ENCODE results near the gene ZNF792. TPM values are rescaled to one million over a fixed set of nuclear protein-coding genes. Genes with fewer than 3 reads are reported as not detected.
A peak's percentile ranks its signal among the peaks of the same experiment; 100 is the strongest.

ZNF792 gene
- total and polyA plus RNA-seq, 12 donors: 1.6 to 5.9 (median 3.6) TPM

DNA sequence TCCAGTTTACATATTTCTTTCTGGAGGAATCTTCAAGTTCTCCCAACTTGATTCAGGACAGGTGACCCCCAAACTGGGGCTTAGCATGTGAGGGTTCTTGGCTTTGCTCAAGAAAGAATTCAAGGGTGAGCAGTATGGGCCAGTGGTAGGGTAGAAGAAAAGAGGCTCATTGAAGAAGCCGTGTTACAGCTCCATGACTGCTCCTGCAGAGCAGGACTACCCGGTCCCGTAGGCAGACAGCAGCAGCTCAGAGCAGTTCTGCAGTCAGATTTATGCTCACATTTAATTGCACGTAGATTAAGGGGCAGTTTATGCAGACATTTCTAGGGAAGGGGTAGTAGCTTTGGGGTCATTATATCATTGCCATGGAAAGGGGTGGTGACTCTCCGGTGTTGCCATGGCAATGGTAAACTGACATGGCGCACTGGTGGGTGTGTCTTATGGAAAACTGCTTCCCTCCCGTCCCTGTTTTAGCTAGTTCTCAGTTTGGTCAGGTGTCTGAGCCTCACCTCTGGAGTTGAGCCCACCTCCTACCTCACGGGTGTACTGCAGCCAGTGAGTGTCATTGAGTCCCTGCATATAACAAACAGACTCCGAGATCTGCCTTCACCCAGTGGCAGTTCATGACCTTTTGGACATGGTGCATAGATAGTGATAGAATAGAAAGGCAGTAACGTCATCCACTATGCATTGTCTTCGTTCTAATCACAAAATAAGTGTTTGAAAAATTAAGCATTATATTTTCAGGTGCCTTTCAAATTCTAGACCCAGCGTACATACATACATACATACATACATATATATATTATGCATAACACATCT lies 16.0 kb upstream of the ZNF792 start:
- TF ChIP-seq, protein P1, sequence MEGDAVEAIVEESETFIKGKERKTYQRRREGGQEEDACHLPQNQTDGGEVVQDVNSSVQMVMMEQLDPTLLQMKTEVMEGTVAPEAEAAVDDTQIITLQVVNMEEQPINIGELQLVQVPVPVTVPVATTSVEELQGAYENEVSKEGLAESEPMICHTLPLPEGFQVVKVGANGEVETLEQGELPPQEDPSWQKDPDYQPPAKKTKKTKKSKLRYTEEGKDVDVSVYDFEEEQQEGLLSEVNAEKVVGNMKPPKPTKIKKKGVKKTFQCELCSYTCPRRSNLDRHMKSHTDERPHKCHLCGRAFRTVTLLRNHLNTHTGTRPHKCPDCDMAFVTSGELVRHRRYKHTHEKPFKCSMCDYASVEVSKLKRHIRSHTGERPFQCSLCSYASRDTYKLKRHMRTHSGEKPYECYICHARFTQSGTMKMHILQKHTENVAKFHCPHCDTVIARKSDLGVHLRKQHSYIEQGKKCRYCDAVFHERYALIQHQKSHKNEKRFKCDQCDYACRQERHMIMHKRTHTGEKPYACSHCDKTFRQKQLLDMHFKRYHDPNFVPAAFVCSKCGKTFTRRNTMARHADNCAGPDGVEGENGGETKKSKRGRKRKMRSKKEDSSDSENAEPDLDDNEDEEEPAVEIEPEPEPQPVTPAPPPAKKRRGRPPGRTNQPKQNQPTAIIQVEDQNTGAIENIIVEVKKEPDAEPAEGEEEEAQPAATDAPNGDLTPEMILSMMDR (IDR thresholded peaks at IDR 0.05): no peak
- Histone ChIP-seq H3K9me3 (peaks cover 0 to 11% (median 0%) of the 10 kb centered on the region in 11 donors), H3K27ac (no peak overlapping the region), H3K27me3 (no peaks in the 10 kb centered on the region), H3K4me3 (no peak overlapping the region), H3K36me3 (no peaks in the 10 kb centered on the region), H3K4me1 (peaks cover 0 to 18% (median 5%) of the 10 kb centered on the region in 9 donors)
- intact Hi-C loops (cut with DNase I): loop anchor here in 3 of 10 donors (10.0 kb wide), 3 partner anchors 105 to 285 kb away; partner anchors contain the start of gene USF2 (in 1 of the 3)
- WGBS, 2 donors: 84% methylated on average over 12 of the region's 12 CpGs
- ATAC-seq (no peak), DNase-seq (no peak)

DNA sequence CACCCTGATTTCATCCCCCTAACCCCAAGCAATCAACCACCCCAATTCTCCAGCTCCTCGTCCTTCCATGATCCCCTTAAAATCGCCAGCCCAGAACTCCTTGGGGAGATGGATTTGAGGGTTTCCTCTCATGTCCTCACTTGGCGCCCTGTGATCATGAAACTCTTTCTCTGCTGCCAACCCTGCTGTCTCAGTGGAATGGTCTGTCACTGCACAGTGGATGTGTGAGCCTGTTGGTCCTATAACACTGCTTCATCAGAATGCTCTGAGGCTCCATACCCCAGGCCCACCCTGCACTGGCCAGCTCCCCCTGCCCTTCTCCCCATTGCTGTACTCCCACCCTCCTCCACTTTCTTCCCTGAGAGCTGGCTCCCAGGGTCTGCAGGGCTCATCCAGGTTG lies 12.6 kb upstream of the ZNF792 start:
- Histone ChIP-seq H3K9me3 (peaks cover 0 to 11% (median 0%) of the 10 kb centered on the region in 11 donors), H3K36me3 (no peaks in the 10 kb centered on the region), H3K4me1 (peaks cover 0 to 32% (median 0%) of the 10 kb centered on the region in 9 donors), H3K27me3 (no peaks in the 10 kb centered on the region), H3K4me3 (no peak overlapping the region), H3K27ac (no peak overlapping the region)
- intact Hi-C loops (cut with DNase I): loop anchor here in 3 of 10 donors (10.0 kb wide), 3 partner anchors 108 to 288 kb away; partner anchors contain the start of gene USF2 (in 1 of the 3)
- DNase-seq (no peak), ATAC-seq (no peak)
- 87 to 92% methylated on average over 3 of the region's 3 CpGs for WGBS, 2 donors
- TF ChIP-seq, protein P1 (IDR thresholded peaks at IDR 0.05): no peak

DNA sequence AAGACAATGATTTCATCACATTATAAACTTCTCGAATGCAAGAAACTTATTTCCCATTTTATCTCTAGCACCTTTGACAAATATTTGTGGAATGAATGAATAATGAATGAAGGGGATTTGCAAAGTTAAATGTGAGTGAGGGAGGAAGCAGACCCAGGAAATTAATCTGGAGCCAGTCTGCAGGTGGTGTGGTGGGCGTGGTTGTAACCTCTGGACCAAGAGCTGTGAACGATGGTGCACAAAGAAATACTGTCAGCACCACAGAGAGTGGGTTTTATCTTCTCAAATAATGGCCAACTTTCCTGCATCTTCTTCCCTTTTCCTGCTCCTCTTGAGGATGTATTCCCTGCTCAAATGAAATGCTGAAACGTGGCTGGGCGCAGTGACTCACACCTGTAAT lies 11.0 kb upstream of the ZNF792 start:
- Histone ChIP-seq H3K4me1 (peaks cover 0 to 32% (median 0%) of the 10 kb centered on the region in 9 donors), H3K27ac (peak overlapping the region in 1 of 10 donors; percentile 49), H3K9me3 (peaks cover 0 to 11% (median 0%) of the 10 kb centered on the region in 11 donors), H3K36me3 (no peaks in the 10 kb centered on the region), H3K4me3 (no peak overlapping the region), H3K27me3 (no peaks in the 10 kb centered on the region)
- ATAC-seq: no peak
- intact Hi-C loops (cut with DNase I): loop anchor here in 3 of 10 donors (10.0 kb wide), 3 partner anchors 110 to 290 kb away; partner anchors contain the start of gene USF2 (in 1 of the 3)
- 69 to 76% methylated on average over 5 of the region's 5 CpGs for WGBS, 2 donors
- DNase-seq: no peak
- TF ChIP-seq, protein P1 (IDR thresholded peaks at IDR 0.05): no peak

DNA sequence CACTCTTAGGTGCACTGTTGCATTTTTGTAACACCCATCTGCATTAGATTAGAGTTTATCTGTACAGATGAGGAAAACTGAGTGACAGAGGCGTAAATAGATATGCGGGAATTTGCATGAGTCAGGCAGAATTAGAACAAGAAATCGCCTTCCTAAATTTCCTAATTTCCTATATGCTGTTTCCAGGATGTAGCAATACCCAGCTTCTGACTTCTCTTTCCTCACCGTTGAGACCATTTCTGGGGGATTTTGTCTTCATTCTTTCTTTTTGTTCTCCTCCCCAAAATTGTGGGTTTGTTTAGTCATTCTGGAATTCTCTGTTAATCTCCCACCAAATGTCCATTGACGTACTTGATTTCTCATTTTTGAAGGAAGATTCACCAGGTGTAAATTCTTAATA lies 10.6 kb upstream of the ZNF792 start:
- Histone ChIP-seq H3K36me3 (no peaks in the 10 kb centered on the region), H3K9me3 (peaks cover 0 to 11% (median 0%) of the 10 kb centered on the region in 11 donors), H3K4me3 (no peak overlapping the region), H3K27ac (peak overlapping the region in 1 of 10 donors; percentile 71), H3K4me1 (peaks cover 0 to 32% (median 0%) of the 10 kb centered on the region in 9 donors), H3K27me3 (no peaks in the 10 kb centered on the region)
- TF ChIP-seq, protein P1 (IDR thresholded peaks at IDR 0.05): no peak
- intact Hi-C loops (cut with DNase I): loop anchor here in 7 of 10 donors (5.0 to 10.0 kb wide), 6 partner anchors 38 to 290 kb away; partner anchors contain the start of genes FXYD1 (in 1 of the 7), LGI4 (in 1 of the 7) and USF2 (in 1 of the 7)
- 66 to 79% methylated on average over 5 of the region's 5 CpGs for WGBS, 2 donors
- DNase-seq (no peak), ATAC-seq (no peak)

Measured in heart right ventricle (tissue), 16 donors.